Neutrophil (primary cell): Measurements from ENCODE around the gene ALPL.

ENCODE experiments used
- H3K27ac ChIP-seq: fragments of 200-600 bp; sonication (generic); 2 replicates; pipeline ENCODE4 v1.5.1; 2016; ENCODE audit warnings: mild to moderate bottlenecking, moderate library complexity
- H3K27me3 ChIP-seq: fragments of 200-600 bp; sonication (generic); 2 replicates; pipeline ENCODE4 v1.6.0; 2016; ENCODE audit warnings: mild to moderate bottlenecking
- H3K36me3 ChIP-seq: fragments of 200-600 bp; sonication (generic); 2 replicates; pipeline ENCODE4 v1.5.1; 2017
- H3K4me1 ChIP-seq, 2 experiments: fragments of 200-600 bp in 1 of 2; sonication (generic) in 1 of 2; 1 replicate in 1 of 2; 2 replicates in 1 of 2; pipeline versions ENCODE4 v1.5.1 to v1.6.1; 2013 to 2016; ENCODE audit warnings: low read depth in 1 of 2, low read length in 1 of 2, mild to moderate bottlenecking in 1 of 2, moderate library complexity in 1 of 2; ENCODE audit not compliant: control insufficient read depth in 1 of 2, insufficient read depth in 1 of 2
- H3K4me3 ChIP-seq, 2 experiments: fragments of 200-600 bp in 1 of 2; sonication (generic) in 1 of 2; 1 replicate in 1 of 2; 2 replicates in 1 of 2; pipeline ENCODE4 v1.5.1; 2013 to 2016; ENCODE audit warnings: low read depth in 1 of 2, low read length in 1 of 2, mild to moderate bottlenecking in 1 of 2, moderate library complexity in 1 of 2
- H3K9me3 ChIP-seq: fragments of 200-600 bp; sonication (generic); 2 replicates; pipeline ENCODE4 v1.5.1; 2016
- TF ChIP-seq, protein P1 (sequence below): fragments of 200-600 bp; sonication (generic); IDR thresholded peaks from 2 replicates; pipeline ENCODE4 v1.5.1; 2016; ENCODE audit warnings: antibody characterized with exemption

ALPL gene

DNA sequence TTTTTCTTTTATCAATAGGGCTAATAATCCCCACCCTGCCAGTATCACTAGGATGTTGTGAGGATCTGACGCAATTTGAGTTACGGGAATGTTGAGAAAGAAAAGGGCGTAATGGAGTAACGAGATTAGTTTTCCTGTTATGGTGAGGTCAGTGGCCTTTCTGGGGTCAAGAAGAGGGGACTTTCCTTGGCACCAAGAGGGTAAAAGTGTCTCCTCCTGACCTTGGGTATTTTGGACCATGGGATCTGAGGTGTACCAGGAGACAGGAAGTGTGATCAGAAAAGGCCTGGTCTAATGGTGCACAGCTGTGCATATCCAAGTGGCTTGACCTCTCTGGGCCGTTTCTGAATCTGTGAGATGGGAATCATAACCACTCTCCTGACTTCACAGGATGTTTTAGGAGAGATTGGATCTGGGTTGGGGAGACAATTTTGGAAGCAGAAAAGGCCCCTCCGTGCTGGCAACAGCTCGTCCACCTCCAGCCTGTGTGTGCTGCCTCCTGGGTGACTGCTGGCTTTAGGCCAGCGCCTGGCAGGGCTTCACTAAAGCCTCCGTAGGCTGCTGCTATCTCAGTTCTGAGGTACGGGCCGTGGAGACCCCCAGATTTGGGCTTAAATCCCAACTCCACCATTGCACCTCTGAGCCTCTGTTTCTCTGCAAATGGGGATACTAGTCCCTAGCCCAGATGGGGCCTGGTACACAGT lies 37.1 kb downstream of the ALPL start:
- Histone ChIP-seq H3K4me3 (peak overlapping the region; percentile 16 to 25), H3K36me3 (no peaks in the 10 kb centered on the region), H3K27ac (peak overlapping the region; percentile 90), H3K27me3 (no peaks in the 10 kb centered on the region), H3K4me1 (peaks cover 80 to 90% of the 10 kb centered on the region in 2 experiments), H3K9me3 (no peaks in the 10 kb centered on the region)
- TF ChIP-seq, protein P1, sequence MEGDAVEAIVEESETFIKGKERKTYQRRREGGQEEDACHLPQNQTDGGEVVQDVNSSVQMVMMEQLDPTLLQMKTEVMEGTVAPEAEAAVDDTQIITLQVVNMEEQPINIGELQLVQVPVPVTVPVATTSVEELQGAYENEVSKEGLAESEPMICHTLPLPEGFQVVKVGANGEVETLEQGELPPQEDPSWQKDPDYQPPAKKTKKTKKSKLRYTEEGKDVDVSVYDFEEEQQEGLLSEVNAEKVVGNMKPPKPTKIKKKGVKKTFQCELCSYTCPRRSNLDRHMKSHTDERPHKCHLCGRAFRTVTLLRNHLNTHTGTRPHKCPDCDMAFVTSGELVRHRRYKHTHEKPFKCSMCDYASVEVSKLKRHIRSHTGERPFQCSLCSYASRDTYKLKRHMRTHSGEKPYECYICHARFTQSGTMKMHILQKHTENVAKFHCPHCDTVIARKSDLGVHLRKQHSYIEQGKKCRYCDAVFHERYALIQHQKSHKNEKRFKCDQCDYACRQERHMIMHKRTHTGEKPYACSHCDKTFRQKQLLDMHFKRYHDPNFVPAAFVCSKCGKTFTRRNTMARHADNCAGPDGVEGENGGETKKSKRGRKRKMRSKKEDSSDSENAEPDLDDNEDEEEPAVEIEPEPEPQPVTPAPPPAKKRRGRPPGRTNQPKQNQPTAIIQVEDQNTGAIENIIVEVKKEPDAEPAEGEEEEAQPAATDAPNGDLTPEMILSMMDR: no peak

DNA sequence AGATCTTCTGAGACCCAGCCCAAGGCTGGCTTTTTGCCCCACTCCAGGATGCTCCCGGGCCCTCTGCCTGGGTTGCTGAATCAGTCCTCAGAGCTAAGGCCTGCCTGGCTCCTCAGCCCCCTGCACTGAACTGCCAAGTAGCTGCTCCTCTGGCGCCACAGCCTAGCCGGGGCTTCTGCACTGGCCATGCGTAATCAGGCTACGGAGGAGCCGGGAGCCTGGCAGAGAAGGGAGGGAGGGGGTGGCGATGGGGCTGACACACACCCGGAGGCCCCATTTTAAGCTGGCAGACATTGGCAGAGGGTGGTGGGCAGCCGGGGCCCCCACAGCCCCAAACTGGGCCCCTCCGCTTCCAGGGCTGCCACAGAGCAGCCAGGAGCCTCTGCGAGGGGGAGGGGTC lies 38.7 kb downstream of the ALPL start:
- H3K27me3 ChIP-seq: no peaks in the 10 kb centered on the region
- H3K27ac ChIP-seq: peak overlapping the region; percentile 90
- no peak overlapping the region for H3K4me3 ChIP-seq
- H3K4me1 ChIP-seq: peaks cover 89 to 95% of the 10 kb centered on the region in 2 experiments
- H3K9me3 ChIP-seq: no peaks in the 10 kb centered on the region
- H3K36me3 ChIP-seq: no peaks in the 10 kb centered on the region
- TF ChIP-seq, protein P1: no peak

DNA sequence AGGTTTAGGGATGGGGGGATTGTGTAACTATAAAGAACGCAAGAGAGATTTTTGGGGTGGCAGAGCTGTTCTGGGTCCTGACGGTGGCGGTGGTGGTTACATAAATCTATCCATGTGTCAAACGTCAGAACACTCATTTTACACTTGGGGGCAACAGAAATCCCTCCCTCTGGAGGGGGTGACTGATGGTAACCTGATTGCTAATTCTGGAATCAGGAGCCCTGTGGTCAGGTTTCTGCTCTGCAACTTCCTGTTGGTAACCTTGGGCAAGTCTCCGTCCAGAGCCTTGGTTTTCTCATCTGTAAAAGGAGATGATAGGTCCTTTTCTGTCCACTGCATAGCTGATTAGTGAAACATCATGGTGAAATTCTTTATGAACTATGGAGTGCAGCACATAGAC lies 40.9 kb downstream of the ALPL start:
- Histone ChIP-seq H3K4me1 (peaks cover 90 to 97% of the 10 kb centered on the region in 2 experiments), H3K27ac (peak overlapping the region; percentile 90)
- TF ChIP-seq, protein P1: no peak

DNA sequence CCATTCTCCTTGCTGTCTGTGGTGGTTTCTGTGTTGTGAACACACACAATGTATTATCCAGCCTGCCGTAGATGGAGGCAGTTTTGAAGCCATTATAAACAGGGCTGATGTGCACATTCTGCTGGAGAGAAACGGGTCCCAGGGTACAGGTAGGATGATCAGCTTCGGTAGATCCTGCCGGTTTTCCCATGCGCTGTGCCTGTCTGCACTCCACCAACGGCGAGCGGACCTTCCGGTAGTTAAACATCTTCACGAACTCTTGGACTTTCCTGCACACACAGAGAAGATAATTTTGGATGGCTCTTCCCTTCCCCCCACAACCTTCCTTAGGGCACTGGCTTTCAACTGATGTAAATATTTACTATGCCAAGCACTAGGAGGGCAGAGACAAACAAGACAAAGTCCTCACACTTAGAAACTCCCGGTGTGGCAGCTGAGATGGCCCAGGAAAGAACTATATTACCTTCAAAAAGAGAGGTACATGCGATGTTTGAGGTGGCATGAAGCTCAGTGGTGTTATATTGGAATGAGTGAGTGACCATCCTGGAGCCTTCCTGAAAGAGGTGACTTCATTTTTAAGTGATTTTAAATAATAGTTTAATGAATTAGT lies 41.7 kb downstream of the ALPL start:
- Histone ChIP-seq H3K36me3 (no peaks in the 10 kb centered on the region), H3K27me3 (no peaks in the 10 kb centered on the region), H3K27ac (peak overlapping the region; percentile 90), H3K9me3 (no peaks in the 10 kb centered on the region), H3K4me1 (peaks cover 81 to 94% of the 10 kb centered on the region in 2 experiments), H3K4me3 (peak overlapping the region; percentile 19 to 24)
- TF ChIP-seq, protein P1: no peak

More for the DNA sequence above, 40.9 kb downstream of the ALPL start:
- Histone ChIP-seq H3K9me3 (no peaks in the 10 kb centered on the region), H3K27me3 (no peaks in the 10 kb centered on the region), H3K36me3 (no peaks in the 10 kb centered on the region), H3K4me3 (peak overlapping the region in 1 of 2 experiments; percentile 19)

DNA sequence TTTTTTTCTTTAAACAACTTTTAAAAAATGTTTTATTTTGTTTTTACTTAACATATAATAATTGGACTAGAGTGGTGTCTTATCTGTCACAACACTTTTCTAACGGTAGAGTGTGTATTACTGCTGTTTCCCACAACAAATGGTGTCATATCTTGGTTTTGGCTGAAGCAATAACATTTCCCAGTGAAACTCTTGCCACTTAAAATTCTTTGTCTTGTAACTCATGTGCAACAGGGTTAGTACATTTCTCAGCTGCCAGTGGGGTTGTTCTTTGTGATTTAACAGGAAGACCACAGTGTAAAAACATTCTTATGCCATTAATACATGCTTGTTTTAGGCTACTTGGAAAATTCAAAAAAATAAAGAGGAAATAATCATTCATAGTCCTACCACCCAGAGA lies 43.5 kb downstream of the ALPL start:
- peak overlapping the region in 1 of 2 experiments; percentile 1 for H3K4me3 ChIP-seq
- no peaks in the 10 kb centered on the region for H3K27me3 ChIP-seq
- no peaks in the 10 kb centered on the region for H3K9me3 ChIP-seq
- TF ChIP-seq, protein P1: no peak
- H3K36me3 ChIP-seq: no peaks in the 10 kb centered on the region
- H3K27ac ChIP-seq: peak overlapping the region; percentile 90
- peaks cover 64 to 87% of the 10 kb centered on the region in 2 experiments for H3K4me1 ChIP-seq
